HCT116 (cell line): ENCODE measurements around the gene HERPUD1. TPM values are rescaled to one million over a fixed set of nuclear protein-coding genes. Genes with fewer than 3 reads are reported as not detected.

Experiments
- ATAC-seq: fragments of 200-7000 bp; cut with Tn5 transposase; 2 replicates; pipeline ENCODE4 v1.9.1; 2020; ENCODE audit warnings: mild to moderate bottlenecking, moderate library complexity
- BruUV-seq: library from RNA; stranded (reverse); fragments of 400-500 nt; replicated peaks from 2 replicates; lab custom pipeline; 2021; lab: Mats Ljungman, UMichigan
- CTCF ChIA-PET: fragments of 300-600 bp; sonication (Branson Sonifier 250); formaldehyde crosslinking; loops from one replicate; lab custom pipeline; 2021; ENCODE audit warnings: antibody characterized with exemption; lab: Charles Lee
- POLR2A ChIA-PET: fragments of 300-600, 350-600 bp; sonication (Branson Sonifier 250); formaldehyde crosslinking; loops from one replicate; lab custom pipeline; 2021; ENCODE audit warnings: antibody characterized with exemption; lab: Charles Lee
- RAD21 ChIA-PET, 2 experiments: fragments of 300-600 bp; sonication (Branson Sonifier 250); formaldehyde crosslinking; loops; one replicate each; lab custom pipeline; 2023; ENCODE audit warnings: low total read pairs in 2 of 2; ENCODE audit not compliant: uncharacterized antibody in 2 of 2, unreplicated experiment in 2 of 2, low non-redundant PET in 1 of 2; lab: Charles Lee
- DNase-seq: peaks from one replicate; pipeline ENCODE4 v3.0.0-alpha.2; 2010; ENCODE audit warnings: low read depth, low spot score
- H2AFZ ChIP-seq: fragments of 200-600 bp; shearing (Covaris generic), sonication (generic); 2 replicates; pipeline ENCODE4 v1.6.1; 2017; ENCODE audit warnings: low read depth, mixed run types, mixed read lengths, antibody characterized with exemption, low read length; ENCODE audit not compliant: poor library complexity, severe bottlenecking
- H3K27ac ChIP-seq: 2 replicates; pipeline ENCODE4 v1.5.1; 2012; ENCODE audit warnings: low read depth, low read length
- H3K27me3 ChIP-seq: fragments of 200-600 bp; sonication (generic); 2 replicates; pipeline ENCODE4 v1.6.1; 2016; ENCODE audit warnings: mixed run types, low read length, mixed read lengths; ENCODE audit not compliant: insufficient read depth
- H3K36me3 ChIP-seq, 2 experiments: fragments of 200-500 bp in 1 of 2; fragments of 200-600 bp in 1 of 2; sonication (Bioruptor generic) in 1 of 2; sonication (generic) in 1 of 2; 2 replicates each; pipeline versions ENCODE4 v1.5.1 to v1.6.1; 2014 to 2016; ENCODE audit warnings: low read length in 2 of 2, inconsistent platforms in 1 of 2, mixed read lengths in 1 of 2, mixed run types in 1 of 2; ENCODE audit not compliant: insufficient read depth in 2 of 2, control insufficient read depth in 1 of 2
- H3K4me1 ChIP-seq, 2 experiments: fragments of 200-600 bp in 1 of 2; sonication (generic) in 1 of 2; 2 replicates each; pipeline versions ENCODE4 v1.5.1 to v1.6.1; 2012 to 2017; ENCODE audit warnings: low read length in 2 of 2, inconsistent platforms in 1 of 2, mild to moderate bottlenecking in 1 of 2, mixed read lengths in 1 of 2, mixed run types in 1 of 2, moderate library complexity in 1 of 2; ENCODE audit not compliant: insufficient read depth in 2 of 2, control insufficient read depth in 1 of 2
- H3K4me2 ChIP-seq: fragments of 200-600 bp; sonication (generic); 2 replicates; pipeline ENCODE4 v1.6.1; 2017; ENCODE audit warnings: mixed run types, low read length, mixed read lengths
- H3K4me3 ChIP-seq, 2 experiments: fragments of 200-600 bp in 1 of 2; sonication (generic) in 1 of 2; replicated peaks in 1 of 2; 2 replicates each; pipeline ENCODE4 v1.5.1; 2011 to 2016; ENCODE audit warnings: low read length in 2 of 2, control low read depth in 1 of 2, low read depth in 1 of 2, mild to moderate bottlenecking in 1 of 2, mixed read lengths in 1 of 2, mixed run types in 1 of 2
- H3K79me2 ChIP-seq: fragments of 200-600 bp; sonication (generic); 2 replicates; pipeline ENCODE4 v1.6.1; 2017; ENCODE audit warnings: mild to moderate bottlenecking, mixed run types, low read length, moderate library complexity, mixed read lengths; ENCODE audit not compliant: insufficient read depth
- H3K9ac ChIP-seq: fragments of 200-600 bp; sonication (generic); 2 replicates; pipeline ENCODE4 v1.6.1; 2016; ENCODE audit warnings: low read length, mixed read lengths
- H3K9me2 ChIP-seq: fragments of 200-600 bp; sonication (generic), shearing (Covaris generic); 2 replicates; pipeline ENCODE4 v1.6.1; 2017; ENCODE audit warnings: mixed run types, mild to moderate bottlenecking, moderate library complexity; ENCODE audit not compliant: insufficient read depth
- H3K9me3 ChIP-seq, 2 experiments: fragments of 200-500 bp in 1 of 2; fragments of 200-600 bp in 1 of 2; sonication (Bioruptor generic) in 1 of 2; sonication (generic) in 1 of 2; 2 replicates each; pipeline ENCODE4 v1.6.1; 2014 to 2017; ENCODE audit warnings: low read length in 2 of 2, mixed read lengths in 2 of 2, inconsistent platforms in 1 of 2, low read depth in 1 of 2, mild to moderate bottlenecking in 1 of 2, mixed run types in 1 of 2, moderate library complexity in 1 of 2; ENCODE audit not compliant: control insufficient read depth in 1 of 2, insufficient read depth in 1 of 2
- H4K20me1 ChIP-seq: fragments of 200-600 bp; sonication (generic), shearing (Covaris generic); 2 replicates; pipeline ENCODE4 v1.6.1; 2017; ENCODE audit warnings: mixed run types, mild to moderate bottlenecking, moderate library complexity; ENCODE audit not compliant: insufficient read depth
- CBX3 ChIP-seq: IDR thresholded peaks from 2 replicates; pipeline ENCODE4 v1.6.1; 2012; ENCODE audit warnings: low read depth
- CTCF ChIP-seq, 3 experiments: fragments of 200-600 bp in 1 of 3; sonication (generic) in 1 of 3; IDR thresholded peaks in 2 of 3; conservative IDR thresholded peaks in 1 of 3; 2 replicates each; pipeline ENCODE4 v1.5.1; 2012 to 2017; ENCODE audit warnings: low read depth in 2 of 3, low read length in 2 of 3, antibody characterized with exemption in 1 of 3, borderline replicate concordance in 1 of 3, control low read depth in 1 of 3, mild to moderate bottlenecking in 1 of 3, mixed read lengths in 1 of 3, mixed run types in 1 of 3, moderate library complexity in 1 of 3; ENCODE audit not compliant: insufficient read depth in 1 of 3
- EGR1 ChIP-seq: IDR thresholded peaks from 2 replicates; pipeline ENCODE4 v1.6.1; 2012; ENCODE audit warnings: low read depth
- EZH2 ChIP-seq: fragments of 200-600 bp; sonication (generic); IDR thresholded peaks from 2 replicates; pipeline ENCODE4 v1.6.1; 2017; ENCODE audit warnings: antibody characterized with exemption, mixed run types
- EZH2phosphoT487 ChIP-seq: fragments of 200-600 bp; IDR thresholded peaks from 2 replicates; pipeline ENCODE4 v1.6.1; 2018; ENCODE audit warnings: antibody characterized with exemption, borderline replicate concordance
- POLR2AphosphoS5 ChIP-seq: IDR thresholded peaks from 2 replicates; pipeline ENCODE4 v1.6.1; 2011; ENCODE audit warnings: mild to moderate bottlenecking, low read depth, low read length, moderate library complexity
- SP1 ChIP-seq: IDR thresholded peaks from 2 replicates; pipeline ENCODE4 v1.6.1; 2012; ENCODE audit warnings: low read depth
- TCF7L2 ChIP-seq: IDR thresholded peaks from 2 replicates; pipeline ENCODE4 v1.7.0; 2011; ENCODE audit warnings: borderline replicate concordance, inconsistent platforms; ENCODE audit not compliant: insufficient read depth, insufficient read length; ENCODE audit errors: extremely low read depth
- YY1 ChIP-seq: IDR thresholded peaks from 2 replicates; pipeline ENCODE4 v1.6.1; 2011; ENCODE audit warnings: low read length, low read depth, moderate library complexity, mild to moderate bottlenecking; ENCODE audit not compliant: insufficient replicate concordance; ENCODE audit errors: extremely low read depth
- ZFX ChIP-seq: fragments of 450-650 bp; IDR thresholded peaks from 2 replicates; pipeline ENCODE4 v1.6.1; 2017
- ZNF274 ChIP-seq: fragments of 200-500 bp; sonication (Bioruptor generic); IDR thresholded peaks from 2 replicates; pipeline ENCODE4 v1.6.1; 2014; ENCODE audit warnings: mild to moderate bottlenecking, low read depth, low read length, inconsistent platforms
- intact Hi-C: fragments of 100-400 bp; cut with micrococcal nuclease; formaldehyde crosslinking; loops from 2 replicates; pipeline ENCODE4 v1.10.0; 2022
- total RNA-seq: library from RNA; stranded (reverse); gene quantifications from one replicate; pipeline ENCODE4 v1.2.1, GENCODE V29; 2021; ENCODE audit not compliant: unreplicated experiment

Gene HERPUD1
- total RNA-seq, 1 experiment from 2014 or later = 113 TPM

DNA sequence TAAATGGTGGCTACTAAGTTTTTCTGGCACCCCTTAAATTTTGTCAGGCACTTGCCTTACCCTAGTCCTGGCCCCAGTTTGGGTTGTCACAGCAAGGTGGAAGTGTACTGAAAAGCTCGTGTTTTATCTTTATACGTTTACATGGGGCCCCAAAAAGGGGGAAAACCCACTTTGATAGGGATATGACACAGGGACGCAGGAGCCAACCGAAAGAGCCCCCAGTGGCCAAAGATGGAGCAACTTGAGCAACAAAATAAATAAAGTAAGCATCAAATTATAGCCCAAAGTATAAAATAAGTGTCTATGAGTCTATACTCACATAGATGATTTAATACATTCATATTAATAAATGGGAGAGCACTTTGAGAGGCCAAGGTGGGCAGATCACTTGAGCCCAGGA lies 24.8 kb downstream of the HERPUD1 start:
- Histone ChIP-seq H3K9me2 (no peaks in the 10 kb centered on the region), H3K4me2 (no peak overlapping the region), H4K20me1 (no peaks in the 10 kb centered on the region), H2AFZ (no peak overlapping the region), H3K9ac (no peak overlapping the region), H3K4me3 (no peak overlapping the region), H3K4me1 (no peaks in the 10 kb centered on the region), H3K27ac (no peak overlapping the region), H3K27me3 (no peaks in the 10 kb centered on the region), H3K79me2 (no peaks in the 10 kb centered on the region), H3K36me3 (no peaks in the 10 kb centered on the region), H3K9me3 (no peaks in the 10 kb centered on the region)
- no TSS peak for BruUV-seq
- DNase-seq (no peak), ATAC-seq (0 out of 2 replicates have a peak, but pooled peaks have one; percentile 47)
- TF ChIP-seq CTCF (IDR thresholded peaks at IDR 0.05 in 2 of 3, conservative IDR thresholded peaks at IDR 0.05 in 1 of 3; ENCODE audit: borderline replicate concordance in 1 of 3, insufficient read depth in 1 of 3, low read depth in 2 of 3, low read length in 2 of 3) (peak in 2 of 3 experiments; percentile 34 to 40; a peak in 4 of 6 replicates), ZFX (no peak), POLR2AphosphoS5 (no peak), CBX3 (no peak), EZH2 (no peak)
- ChIA-PET CTCF (interaction anchor here (0.9 kb wide), 1 partner anchor 10 kb away, joined by 3 read pairs; no protein-coding TSS in a partner anchor), POLR2A (no interaction called here), RAD21 (no interaction called here)
- intact Hi-C loops = no loop called here

GRCh38 chr16:56960681-56961281 lies 28.8 kb downstream of the HERPUD1 start:
- CTCF ChIA-PET = no interaction called here

More at GRCh38 chr16:56960681-56961281, 28.8 kb downstream of the HERPUD1 start:
- intact Hi-C loops = no loop called here
- Histone ChIP-seq H3K4me1 (peaks cover 7 to 15% of the 10 kb centered on the region in 2 experiments; a peak in 3 of 4 replicates), H2AFZ (no peak overlapping the region), H3K9ac (no peak overlapping the region)
- ATAC-seq = no peak
- no peak for TF ChIP-seq ZNF274
- no peak for TF ChIP-seq YY1
- TF ChIP-seq EGR1 = no peak
- TF ChIP-seq EZH2phosphoT487 = no peak
- TF ChIP-seq SP1 = no peak
- no peak for TF ChIP-seq TCF7L2
- TF ChIP-seq, all 23 proteins: peak for 0
- Histone ChIP-seq H3K9me2 (no peaks in the 10 kb centered on the region), H3K36me3 (no peaks in the 10 kb centered on the region), H3K4me2 (no peak overlapping the region), H3K9me3 (no peaks in the 10 kb centered on the region), H3K27me3 (no peaks in the 10 kb centered on the region), H3K4me3 (no peak overlapping the region), H3K27ac (no peak overlapping the region), H3K79me2 (no peaks in the 10 kb centered on the region), H4K20me1 (no peaks in the 10 kb centered on the region)
- DNase-seq = no peak
- POLR2A ChIA-PET = no interaction called here
- BruUV-seq = no TSS peak
- RAD21 ChIA-PET = no interaction called here
